GM19372 (cell line): ENCODE measurements around the gene CYTH1.

Source experiments
- ATAC-seq: cut with Tn5 transposase; IDR thresholded peaks from one replicate; pipeline ENCODE4 v1.9.1; 2021; ENCODE audit warnings: mild to moderate bottlenecking, low read depth, moderate library complexity; ENCODE audit not compliant: unreplicated experiment

Gene CYTH1

GRCh38 chr17:78805301-78805700 is 23.2 kb upstream of the CYTH1 start:
- ATAC-seq, result no peak

GRCh38 chr17:78804777-78805176 is 22.7 kb upstream of the CYTH1 start:
- ATAC-seq, result no peak

- ATAC-seq, result no peak
Measured at GRCh38 chr17:78803186-78803845, 21.2 kb upstream of the CYTH1 start.

GRCh38 chr17:78802459-78802858 is 20.4 kb upstream of the CYTH1 start:
- ATAC-seq, result no peak

- ATAC-seq, result no peak
Measured at GRCh38 chr17:78802008-78802407, 19.9 kb upstream of the CYTH1 start.

- no peak for ATAC-seq
Measured at GRCh38 chr17:78800132-78800931, 18.3 kb upstream of the CYTH1 start.

- ATAC-seq, result no peak
Measured at GRCh38 chr17:78798695-78799559, 16.9 kb upstream of the CYTH1 start.

GRCh38 chr17:78797691-78798585 is 15.9 kb upstream of the CYTH1 start:
- ATAC-seq, result no peak

- ATAC-seq, result no peak
Measured at GRCh38 chr17:78797213-78797612, 15.1 kb upstream of the CYTH1 start.

- no peak for ATAC-seq
Measured at GRCh38 chr17:78796517-78796900, 14.4 kb upstream of the CYTH1 start.

GRCh38 chr17:78795861-78796516 is 13.9 kb upstream of the CYTH1 start:
- no peak for ATAC-seq

- no peak for ATAC-seq
Measured at GRCh38 chr17:78794864-78795640, 13.0 kb upstream of the CYTH1 start.

- ATAC-seq, result no peak
Measured at GRCh38 chr17:78794399-78794798, 12.3 kb upstream of the CYTH1 start.

GRCh38 chr17:78793968-78794367 is 11.9 kb upstream of the CYTH1 start:
- ATAC-seq, result no peak

- ATAC-seq, result no peak
Measured at GRCh38 chr17:78793415-78793814, 11.3 kb upstream of the CYTH1 start.

- ATAC-seq, result no peak
Measured at GRCh38 chr17:78791840-78792709, 10.0 kb upstream of the CYTH1 start.

- no peak for ATAC-seq
Measured at GRCh38 chr17:78790552-78790951, 8.5 kb upstream of the CYTH1 start.

GRCh38 chr17:78789663-78790181 is 7.6 kb upstream of the CYTH1 start:
- ATAC-seq, result no peak
